ENCODE measurements around the gene EDC4. TPM values are rescaled to one million over a fixed set of nuclear protein-coding genes. Genes with fewer than 3 reads are reported as not detected.

Gene EDC4
- total and polyA plus RNA-seq, 12 donors: 34.0 to 115 (median 58.7) TPM

GRCh38 chr16:67892899-67893742 lies 20.3 kb downstream of the EDC4 start, which contains the start of gene PSKH1:
TSS of gene PSKH1 (plus strand) at chr16:67893254. CDS start at chr16:67908750, 15,496 bp downstream.
- no peaks in the 10 kb centered on the region for H3K36me3 ChIP-seq (replicated peaks in 1 of 2)
- no peaks in the 10 kb centered on the region for H3K9me3 ChIP-seq (replicated peaks in 1 of 3)
- peak within 1 kb of the TSS; percentile 91 to 98 (median 96) for H3K27ac ChIP-seq
- WGBS, 4 donors: 0 to 1% (median 1%) methylated on average over 25 to 90 of the region's 90 CpGs
- intact Hi-C loops (cut with DNase I): no loop called here
- peak within 1 kb of the TSS; percentile 41 to 97 (median 65) for H3K4me3 ChIP-seq
- H3K4me1 ChIP-seq (replicated peaks in 1 of 2): peaks cover 13 to 31% of the 10 kb centered on the region in 2 donors
- TF ChIP-seq CTCF (IDR thresholded peaks at IDR 0.05): peak in 1 of 6 experiments; percentile 18
- peak; percentile 77 to 89 for TF ChIP-seq POLR2A (IDR thresholded peaks at IDR 0.05)
- no peaks in the 10 kb centered on the region for H3K27me3 ChIP-seq
- peak; percentile 97 to 98 (median 97) for DNase-seq

- intact Hi-C loops (cut with DNase I): no loop called here
- 18 to 20% (median 19%) methylated on average over 14 of the region's 14 CpGs for WGBS, 4 donors
- Histone ChIP-seq H3K36me3 (replicated peaks in 1 of 2) (no peaks in the 10 kb centered on the region), H3K4me1 (replicated peaks in 1 of 2) (peaks cover 13 to 31% of the 10 kb centered on the region in 2 donors), H3K27ac (peak overlapping the region; percentile 91 to 98 (median 96)), H3K4me3 (peak overlapping the region; percentile 41 to 97 (median 65)), H3K9me3 (replicated peaks in 1 of 3) (no peaks in the 10 kb centered on the region), H3K27me3 (no peaks in the 10 kb centered on the region)
- DNase-seq: peak in 1 of 7 donors; percentile 44
- TF ChIP-seq CTCF (IDR thresholded peaks at IDR 0.05) (no peak), POLR2A (IDR thresholded peaks at IDR 0.05) (no peak)
These were observed 21.0 kb downstream of the EDC4 start for GRCh38 chr16:67893743-67894399.

GRCh38 chr16:67897231-67897630 lies 24.4 kb downstream of the EDC4 start:
- Histone ChIP-seq H3K27me3 (no peaks in the 10 kb centered on the region), H3K4me1 (replicated peaks in 1 of 2) (peaks cover 13 to 31% of the 10 kb centered on the region in 2 donors), H3K36me3 (replicated peaks in 1 of 2) (no peaks in the 10 kb centered on the region), H3K9me3 (replicated peaks in 1 of 3) (no peaks in the 10 kb centered on the region), H3K4me3 (no peak overlapping the region), H3K27ac (peak overlapping the region in 2 of 5 donors; percentile 43 to 56)
- TF ChIP-seq POLR2A (IDR thresholded peaks at IDR 0.05): no peak
- TF ChIP-seq CTCF (IDR thresholded peaks at IDR 0.05): no peak
- no peak for DNase-seq
- 52 to 74% (median 63%) methylated on average over 3 of the region's 3 CpGs for WGBS, 4 donors
- intact Hi-C loops (cut with DNase I): no loop called here

- no peak for TF ChIP-seq POLR2A (IDR thresholded peaks at IDR 0.05)
- TF ChIP-seq CTCF (IDR thresholded peaks at IDR 0.05): no peak
- Histone ChIP-seq H3K27me3 (no peaks in the 10 kb centered on the region), H3K36me3 (replicated peaks in 1 of 2) (peaks cover 0 to 10% of the 10 kb centered on the region in 2 donors), H3K27ac (no peak overlapping the region), H3K9me3 (replicated peaks in 1 of 3) (no peaks in the 10 kb centered on the region), H3K4me1 (replicated peaks in 1 of 2) (peaks cover 2 to 6% of the 10 kb centered on the region in 2 donors), H3K4me3 (no peak overlapping the region)
- intact Hi-C loops (cut with DNase I): no loop called here
- 94 to 99% (median 97%) methylated on average over 5 of the region's 5 CpGs for WGBS, 4 donors
- DNase-seq: no peak
These were observed 28.9 kb downstream of the EDC4 start for GRCh38 chr16:67901734-67902133.

All from adrenal gland (tissue), 12 donors.